Uterus (tissue), 4 donors: ENCODE measurements around the gene HOXC5. TPM values are rescaled to one million over a fixed set of nuclear protein-coding genes. Genes with fewer than 3 reads are reported as not detected.
"Not testable (repeated sequence)": the region's sequence is repeated elsewhere in the genome, so short reads cannot be mapped to it uniquely, and the experiment has no call there.

Experiments used
- DNase-seq, 2 donors: peaks; one replicate each; pipeline ENCODE4 v3.0.0-alpha.2; 2019 to 2020
- H3K27ac ChIP-seq, 2 donors: fragments of 200-600 bp; sonication (generic); 1 replicate in 1 of 2; 2 replicates in 1 of 2; pipeline ENCODE4 v1.5.1; 2016 to 2018
- H3K27me3 ChIP-seq, 2 donors: fragments of 200-600 bp; sonication (generic); one replicate each; pipeline ENCODE4 v1.5.1; 2018 to 2019; ENCODE audit warnings: control low read depth in 1 of 2
- H3K36me3 ChIP-seq, 2 donors: fragments of 200-600 bp; sonication (generic); one replicate each; pipeline ENCODE4 v1.5.1; 2019; ENCODE audit warnings: control low read depth in 1 of 2
- H3K4me1 ChIP-seq, 2 donors: fragments of 200-600 bp; sonication (generic); one replicate each; pipeline ENCODE4 v1.5.1; 2018 to 2019; ENCODE audit warnings: control low read depth in 1 of 2
- H3K4me3 ChIP-seq, 2 donors: fragments of 200-600 bp; sonication (generic); 1 replicate in 1 of 2; 2 replicates in 1 of 2; pipeline ENCODE4 v1.5.1; 2018 to 2019; ENCODE audit warnings: mild to moderate bottlenecking in 1 of 2
- H3K9me3 ChIP-seq, 2 donors: fragments of 200-600 bp; sonication (generic); one replicate each; pipeline ENCODE4 v1.5.1; 2019; ENCODE audit warnings: control low read depth in 1 of 2
- POLR2A ChIP-seq, 2 donors: fragments of 450-650 bp; IDR thresholded peaks; one replicate each; pipeline ENCODE4 v1.6.1; 2016; ENCODE audit warnings: antibody characterized with exemption in 2 of 2, mild to moderate bottlenecking in 1 of 2, moderate library complexity in 1 of 2
- intact Hi-C: fragments of 100-400 bp; cut with DNase I; formaldehyde crosslinking; loops from one replicate; pipeline ENCODE4 v1.15.1; 2023; ENCODE audit warnings: low total_unique reads
- total RNA-seq, 4 donors: library from RNA; depleted of rRNA in 3 of 4; stranded (reverse); fragments of >200 nt in 3 of 4; gene quantifications; one replicate each; pipeline versions ENCODE4 v1.1.0 to v1.2.4, GENCODE V29; 2014 to 2023
- TF ChIP-seq, protein P1 (sequence below), 4 experiments: fragments of 200-600 bp in 2 of 4; fragments of 450-650 bp in 2 of 4; sonication (generic) in 2 of 4; IDR thresholded peaks; one replicate each; pipeline ENCODE4 v1.5.1; 2016 to 2019; ENCODE audit warnings: antibody characterized with exemption in 4 of 4, mild to moderate bottlenecking in 2 of 4, moderate library complexity in 1 of 4
- donor health status: DM: yes; HTN: yes; CAD: no.

Gene HOXC5
- total RNA-seq, 4 donors from 2014 or later, result 3.5 to 10.2 TPM; not detected in 2

DNA sequence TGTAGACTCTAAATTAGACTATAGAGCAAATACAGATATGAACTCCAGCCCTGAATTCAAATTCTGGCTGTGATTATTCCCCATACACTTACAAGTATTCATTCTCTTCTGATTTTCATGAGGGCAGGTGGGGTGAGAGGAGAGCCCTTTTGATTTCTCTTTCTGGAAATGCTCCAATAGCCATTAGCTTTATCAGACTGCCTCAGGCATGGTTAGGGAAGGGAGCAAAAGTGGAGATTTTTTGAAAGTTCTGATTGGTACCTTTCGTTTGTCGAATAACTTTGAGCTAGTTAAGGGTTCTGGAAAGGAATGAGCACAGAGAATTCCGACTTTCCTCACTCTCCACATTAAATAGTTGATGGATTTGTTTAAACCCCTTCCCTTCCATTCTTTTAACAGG is 7.8 kb downstream of the HOXC5 start:
- Histone ChIP-seq H3K9me3 (no peaks in the 10 kb centered on the region), H3K27ac (no peak overlapping the region), H3K4me1 (peaks cover 0 to 11% of the 10 kb centered on the region in 2 donors), H3K4me3 (no peak overlapping the region), H3K27me3 (peaks cover 0 to 18% of the 10 kb centered on the region in 2 donors), H3K36me3 (no peaks in the 10 kb centered on the region)
- DNase-seq, result no peak
- TF ChIP-seq, protein P1, sequence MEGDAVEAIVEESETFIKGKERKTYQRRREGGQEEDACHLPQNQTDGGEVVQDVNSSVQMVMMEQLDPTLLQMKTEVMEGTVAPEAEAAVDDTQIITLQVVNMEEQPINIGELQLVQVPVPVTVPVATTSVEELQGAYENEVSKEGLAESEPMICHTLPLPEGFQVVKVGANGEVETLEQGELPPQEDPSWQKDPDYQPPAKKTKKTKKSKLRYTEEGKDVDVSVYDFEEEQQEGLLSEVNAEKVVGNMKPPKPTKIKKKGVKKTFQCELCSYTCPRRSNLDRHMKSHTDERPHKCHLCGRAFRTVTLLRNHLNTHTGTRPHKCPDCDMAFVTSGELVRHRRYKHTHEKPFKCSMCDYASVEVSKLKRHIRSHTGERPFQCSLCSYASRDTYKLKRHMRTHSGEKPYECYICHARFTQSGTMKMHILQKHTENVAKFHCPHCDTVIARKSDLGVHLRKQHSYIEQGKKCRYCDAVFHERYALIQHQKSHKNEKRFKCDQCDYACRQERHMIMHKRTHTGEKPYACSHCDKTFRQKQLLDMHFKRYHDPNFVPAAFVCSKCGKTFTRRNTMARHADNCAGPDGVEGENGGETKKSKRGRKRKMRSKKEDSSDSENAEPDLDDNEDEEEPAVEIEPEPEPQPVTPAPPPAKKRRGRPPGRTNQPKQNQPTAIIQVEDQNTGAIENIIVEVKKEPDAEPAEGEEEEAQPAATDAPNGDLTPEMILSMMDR (IDR thresholded peaks at IDR 0.05), result no peak
- TF ChIP-seq POLR2A (IDR thresholded peaks at IDR 0.05), result no peak
- intact Hi-C loops, result no loop called here

DNA sequence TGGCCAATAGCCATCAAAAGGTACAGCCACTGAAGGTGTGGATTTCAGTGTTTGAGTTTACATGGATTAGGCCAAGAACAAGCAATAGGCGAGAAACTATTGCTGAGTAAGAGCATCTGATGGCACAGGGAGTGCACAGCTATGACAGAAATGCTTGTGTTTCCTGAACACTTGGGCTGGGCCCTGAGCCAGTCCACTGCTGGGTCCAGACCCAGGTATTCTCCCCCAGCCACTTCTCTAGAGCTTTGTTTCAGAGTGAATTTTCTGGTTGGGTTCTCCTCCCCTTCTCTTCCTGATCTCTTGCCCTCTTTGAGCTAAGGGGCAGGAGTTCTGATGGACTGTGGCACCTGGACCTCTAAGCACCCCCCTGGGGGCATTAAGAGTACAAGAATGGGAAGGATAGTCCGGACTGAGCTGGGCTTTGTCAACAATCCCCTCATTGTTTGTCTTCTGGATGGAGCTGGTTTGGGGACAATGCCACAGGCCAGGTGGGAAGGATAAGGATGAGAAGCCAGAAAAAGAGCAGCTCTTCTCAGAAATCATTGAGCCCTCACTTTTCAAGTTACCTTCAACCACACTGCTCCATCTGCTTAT is 8.3 kb downstream of the HOXC5 start:
- H3K36me3 ChIP-seq, result no peaks in the 10 kb centered on the region
- TF ChIP-seq, protein P1 (IDR thresholded peaks at IDR 0.05), result no peak
- no peak for TF ChIP-seq POLR2A (IDR thresholded peaks at IDR 0.05)
- no peak overlapping the region for H3K27ac ChIP-seq
- H3K4me3 ChIP-seq, result no peak overlapping the region
- H3K27me3 ChIP-seq, result peaks cover 0 to 23% of the 10 kb centered on the region in 2 donors
- no peaks in the 10 kb centered on the region for H3K9me3 ChIP-seq
- H3K4me1 ChIP-seq, result peaks cover 0 to 11% of the 10 kb centered on the region in 2 donors
- DNase-seq, result no peak
- intact Hi-C loops, result no loop called here

DNA sequence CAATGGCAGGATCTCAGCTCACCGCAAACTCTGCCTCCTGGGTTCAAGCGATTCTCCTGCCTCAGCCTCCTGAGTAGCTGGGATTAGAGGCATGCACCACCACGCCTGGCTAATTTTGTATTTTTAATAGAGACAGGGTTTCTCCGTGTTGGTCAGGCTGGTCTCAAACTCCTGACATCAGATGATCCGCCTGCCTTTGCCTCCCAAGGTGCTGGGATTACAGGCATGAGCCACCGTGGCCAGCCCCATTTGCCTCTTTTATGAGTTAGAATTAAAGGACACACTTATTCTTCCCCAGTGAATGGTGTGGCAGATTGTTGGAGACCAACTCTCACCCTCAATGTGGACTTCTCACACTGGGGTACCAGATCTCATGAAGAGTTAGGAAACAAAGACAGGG is 9.2 kb downstream of the HOXC5 start:
- Histone ChIP-seq H3K4me1 (peaks cover 0 to 11% of the 10 kb centered on the region in 2 donors), H3K27me3 (peaks cover 0 to 30% of the 10 kb centered on the region in 2 donors)
- intact Hi-C loops, DNase-seq, H3K4me3 ChIP-seq, H3K36me3 ChIP-seq, H3K9me3 ChIP-seq, H3K27ac ChIP-seq: not testable (repeated sequence)

DNA sequence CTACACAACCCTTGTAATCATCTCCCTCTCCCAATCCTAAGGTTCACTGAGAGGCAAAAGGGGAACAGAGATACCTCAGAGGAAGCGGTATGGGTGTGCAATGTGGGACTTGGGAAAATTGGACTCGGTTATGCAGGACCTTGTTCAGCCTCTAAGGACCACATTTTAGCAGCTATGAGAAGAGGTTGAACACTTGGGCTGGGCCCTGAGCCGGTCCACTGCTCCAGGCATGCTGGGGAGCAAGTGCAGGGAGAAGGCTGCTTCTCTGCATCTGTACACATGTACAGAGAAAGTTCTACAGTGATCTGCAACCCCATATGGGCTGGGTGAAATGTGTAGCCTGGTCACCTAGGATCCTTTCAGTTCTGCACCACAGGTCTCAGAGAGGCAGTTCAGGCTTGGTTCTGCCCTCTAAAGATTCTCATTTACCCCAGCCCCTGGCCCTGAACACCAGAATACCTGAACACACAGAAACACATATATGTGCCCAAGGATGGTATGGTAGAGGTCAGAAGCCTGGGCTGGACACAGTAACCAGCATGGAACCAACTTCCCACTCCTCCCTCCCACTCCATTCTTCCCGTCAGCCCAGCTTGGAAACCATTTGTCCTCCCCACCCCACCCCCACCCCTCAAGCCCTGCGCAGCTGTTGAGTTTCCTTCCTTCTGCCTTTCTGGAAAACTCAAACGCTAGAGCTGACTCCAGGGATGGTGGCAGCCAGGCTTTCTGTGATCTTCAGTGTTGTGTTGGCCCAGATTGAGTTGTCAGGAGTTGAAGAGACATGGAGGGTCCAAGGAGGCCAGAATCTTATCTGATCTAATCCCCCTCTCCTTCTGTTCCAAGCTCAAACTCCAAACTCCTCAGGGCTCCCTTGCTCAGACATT is 10.4 kb downstream of the HOXC5 start:
- no peak overlapping the region for H3K27ac ChIP-seq

DNA sequence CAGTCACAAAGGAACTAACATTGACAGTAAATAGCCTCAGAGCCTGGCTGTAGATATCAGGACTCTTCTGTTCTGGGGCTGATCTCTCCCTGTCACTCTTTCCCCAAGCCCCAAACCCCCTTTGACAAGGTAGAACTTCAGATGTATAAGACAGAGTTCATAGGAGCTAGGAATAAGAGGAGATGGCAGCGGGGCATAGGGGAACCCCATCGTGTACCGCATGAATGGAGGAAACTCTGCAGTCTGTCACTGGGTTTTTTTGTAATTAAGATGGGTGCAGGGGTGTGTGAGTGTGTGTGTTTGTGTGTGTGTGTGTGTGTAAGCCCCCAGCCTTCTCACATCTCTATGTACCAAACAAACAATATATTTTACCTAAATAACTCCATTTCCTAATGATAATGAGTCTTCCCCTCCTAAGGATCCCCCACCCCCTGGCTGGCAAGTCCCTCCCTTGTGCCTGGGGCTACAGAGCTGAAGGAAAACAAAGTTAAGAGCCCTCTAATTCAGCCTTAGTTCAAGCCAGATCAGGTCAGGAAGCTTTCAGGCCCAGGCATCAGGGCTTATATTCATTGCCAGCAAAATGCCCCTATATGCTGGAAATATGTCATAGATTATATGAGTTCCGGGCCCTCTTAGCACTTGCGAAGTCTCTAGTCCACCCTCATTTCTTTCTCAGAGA is 11.7 kb downstream of the HOXC5 start:
- Histone ChIP-seq H3K27me3 (peaks cover 0 to 47% of the 10 kb centered on the region in 2 donors), H3K4me3 (no peak overlapping the region), H3K36me3 (no peaks in the 10 kb centered on the region), H3K27ac (no peak overlapping the region), H3K9me3 (no peaks in the 10 kb centered on the region), H3K4me1 (peaks cover 0 to 11% of the 10 kb centered on the region in 2 donors)
- no peak for DNase-seq
- intact Hi-C loops, result no loop called here
- TF ChIP-seq, protein P1 (IDR thresholded peaks at IDR 0.05), result no peak
- no peak for TF ChIP-seq POLR2A (IDR thresholded peaks at IDR 0.05)

More for the DNA sequence above, 10.4 kb downstream of the HOXC5 start:
- Histone ChIP-seq H3K36me3 (no peaks in the 10 kb centered on the region), H3K4me3 (no peak overlapping the region), H3K27me3 (peaks cover 0 to 39% of the 10 kb centered on the region in 2 donors), H3K9me3 (no peaks in the 10 kb centered on the region), H3K4me1 (peaks cover 0 to 11% of the 10 kb centered on the region in 2 donors)
- DNase-seq, result no peak
- intact Hi-C loops, result no loop called here
- TF ChIP-seq, protein P1 (IDR thresholded peaks at IDR 0.05), result no peak
- no peak for TF ChIP-seq POLR2A (IDR thresholded peaks at IDR 0.05)
